Natural killer cell (primary cell): ENCODE results near the gene SSBP2. TPM values are rescaled to one million over a fixed set of nuclear protein-coding genes. Genes with fewer than 3 reads are reported as not detected.
"Not testable (repeated sequence)": the region's sequence is repeated elsewhere in the genome, so short reads cannot be mapped to it uniquely, and the experiment has no call there.

Source experiments
- ATAC-seq, 3 donors: fragments of 150-1000 bp in 2 of 3; fragments of 200-7000 bp in 1 of 3; cut with Tn5 transposase; 1 replicate in 1 of 3; 2 replicates in 2 of 3; pipeline ENCODE4 v1.10.0; 2021; ENCODE audit warnings: mild to moderate bottlenecking in 2 of 3, moderate library complexity in 2 of 3
- DNase-seq, 2 donors: peaks; one replicate each; pipeline versions ENCODE4 v3.0.0 to v3.0.0-alpha.2; 2013 to 2021; ENCODE audit warnings: mixed read lengths in 1 of 2
- H3K27ac ChIP-seq: one replicate; pipeline ENCODE4 v1.5.1; 2013; ENCODE audit warnings: mild to moderate bottlenecking, low read length
- H3K27me3 ChIP-seq: one replicate; pipeline ENCODE4 v1.6.1; 2013; ENCODE audit warnings: low read length; ENCODE audit not compliant: control insufficient read depth, insufficient read depth
- H3K36me3 ChIP-seq: one replicate; pipeline ENCODE4 v1.6.1; 2013; ENCODE audit warnings: low read length; ENCODE audit not compliant: control insufficient read depth, insufficient read depth
- H3K4me1 ChIP-seq: one replicate; pipeline ENCODE4 v1.6.1; 2013; ENCODE audit warnings: low read length; ENCODE audit not compliant: control insufficient read depth, insufficient read depth
- H3K4me3 ChIP-seq: one replicate; pipeline ENCODE4 v1.5.1; 2013; ENCODE audit warnings: low read length
- H3K9me3 ChIP-seq: one replicate; pipeline ENCODE4 v1.6.1; 2013; ENCODE audit warnings: low read length; ENCODE audit not compliant: control insufficient read depth, insufficient read depth
- H3K27ac Mint-ChIP-seq, 2 donors: one replicate each; pipeline ENCODE4 v1.8.0; 2022; ENCODE audit warnings: mild to moderate bottlenecking in 2 of 2, mixed read lengths in 2 of 2, moderate library complexity in 1 of 2
- H3K27me3 Mint-ChIP-seq, 2 donors: one replicate each; pipeline ENCODE4 v1.8.0; 2022; ENCODE audit warnings: low read depth in 2 of 2, mixed read lengths in 2 of 2
- H3K36me3 Mint-ChIP-seq: one replicate; pipeline ENCODE4 v1.8.0; 2022; ENCODE audit warnings: mixed read lengths
- H3K4me1 Mint-ChIP-seq, 2 donors: one replicate each; pipeline ENCODE4 v1.8.0; 2022; ENCODE audit warnings: mixed read lengths in 2 of 2
- H3K4me3 Mint-ChIP-seq: one replicate; pipeline ENCODE4 v1.8.0; 2022; ENCODE audit warnings: mild to moderate bottlenecking, moderate library complexity, mixed read lengths
- H3K9me3 Mint-ChIP-seq, 2 donors: one replicate each; pipeline ENCODE4 v1.8.0; 2022; ENCODE audit warnings: mixed read lengths in 2 of 2
- CTCF ChIP-seq: fragments of 200-600 bp; IDR thresholded peaks from one replicate; pipeline ENCODE4 v1.8.0; 2022; ENCODE audit warnings: antibody characterized with exemption
- WGBS: methylation state at CpG from one replicate; pipeline ENCODE4 v1.1.7; 2013; ENCODE audit warnings: missing lambda C conversion rate; ENCODE audit not compliant: insufficient coverage; 5-methylcytosine and 5-hydroxymethylcytosine counted together
- intact Hi-C: fragments of 100-400 bp; cut with micrococcal nuclease; formaldehyde crosslinking; loops from one replicate; pipeline ENCODE4 v1.14.2; 2022
- total RNA-seq, 4 donors: library from RNA; stranded (reverse); fragments of 120-200 nt in 1 of 4; gene quantifications; one replicate each; pipeline versions ENCODE4 v1.2.3 to v1.2.4, GENCODE V29; 2013 to 2022

SSBP2 gene
- total RNA-seq, 3 donors from 2014 or later (not counting 1 experiment from before 2014, with no cell fraction given): 13.1 to 17.3 (median 14.8) TPM

- no peak for DNase-seq
- Mint-ChIP-seq H3K27ac (no peak overlapping the region), H3K9me3 (no peaks in the 10 kb centered on the region), H3K36me3 (no peaks in the 10 kb centered on the region), H3K4me1 (peaks cover 0 to 4% of the 10 kb centered on the region in 2 donors), H3K27me3 (no peaks in the 10 kb centered on the region), H3K4me3 (no peak overlapping the region)
- no peak overlapping the region for H3K4me3 ChIP-seq
- no peak overlapping the region for H3K27ac ChIP-seq
- no peaks in the 10 kb centered on the region for H3K4me1 ChIP-seq
- no peaks in the 10 kb centered on the region for H3K36me3 ChIP-seq
- TF ChIP-seq CTCF: no peak
- no peaks in the 10 kb centered on the region for H3K27me3 ChIP-seq
- ATAC-seq: no peak
- intact Hi-C loops: no loop called here
- no CpG with 5 or more reads among the region's 1 CpG for WGBS
- no peaks in the 10 kb centered on the region for H3K9me3 ChIP-seq
Observed at GRCh38 chr5:81665795-81666194, 85.1 kb downstream of the SSBP2 start.

- H3K9me3 Mint-ChIP-seq, intact Hi-C loops: not testable (repeated sequence)
Observed at GRCh38 chr5:81660624-81661023, 90.3 kb downstream of the SSBP2 start.

GRCh38 chr5:81657386-81657785 lies 93.5 kb downstream of the SSBP2 start:
- ATAC-seq (no peak), DNase-seq (no peak)
- Histone ChIP-seq H3K36me3 (no peaks in the 10 kb centered on the region), H3K9me3 (no peaks in the 10 kb centered on the region), H3K27me3 (no peaks in the 10 kb centered on the region), H3K27ac (no peak overlapping the region), H3K4me1 (no peaks in the 10 kb centered on the region), H3K4me3 (no peak overlapping the region)
- no peak overlapping the region for H3K27ac Mint-ChIP-seq
- H3K36me3 Mint-ChIP-seq: no peaks in the 10 kb centered on the region
- WGBS: no CpG with 5 or more reads among the region's 1 CpG
- peaks cover 0 to 12% of the 10 kb centered on the region in 2 donors for H3K4me1 Mint-ChIP-seq
- H3K9me3 Mint-ChIP-seq: peaks cover 0 to 3% of the 10 kb centered on the region in 2 donors
- H3K4me3 Mint-ChIP-seq: no peak overlapping the region
- no peak for TF ChIP-seq CTCF
- H3K27me3 Mint-ChIP-seq: no peaks in the 10 kb centered on the region
- intact Hi-C loops: no loop called here

More at GRCh38 chr5:81660624-81661023, 90.3 kb downstream of the SSBP2 start:
- H3K36me3 Mint-ChIP-seq, H3K27me3 Mint-ChIP-seq, H3K27me3 ChIP-seq, H3K36me3 ChIP-seq, H3K9me3 ChIP-seq, DNase-seq, H3K4me3 ChIP-seq, H3K4me3 Mint-ChIP-seq, ATAC-seq, H3K27ac ChIP-seq, H3K27ac Mint-ChIP-seq, H3K4me1 ChIP-seq: not testable (repeated sequence)
- WGBS: 100% methylated on average over 1 of the region's 1 CpG
- H3K4me1 Mint-ChIP-seq: peaks cover 0 to 12% of the 10 kb centered on the region in 2 donors

GRCh38 chr5:81656783-81657182 lies 94.1 kb downstream of the SSBP2 start:
- intact Hi-C loops: no loop called here
- Histone ChIP-seq H3K4me3 (no peak overlapping the region), H3K36me3 (no peaks in the 10 kb centered on the region), H3K27ac (no peak overlapping the region), H3K4me1 (no peaks in the 10 kb centered on the region), H3K9me3 (no peaks in the 10 kb centered on the region), H3K27me3 (no peaks in the 10 kb centered on the region)
- H3K9me3 Mint-ChIP-seq: peaks cover 0 to 3% of the 10 kb centered on the region in 2 donors
- WGBS: 100% methylated on average over 2 of the region's 3 CpGs
- no peaks in the 10 kb centered on the region for H3K36me3 Mint-ChIP-seq
- no peak overlapping the region for H3K27ac Mint-ChIP-seq
- TF ChIP-seq CTCF: no peak
- H3K4me1 Mint-ChIP-seq: peaks cover 0 to 12% of the 10 kb centered on the region in 2 donors
- ATAC-seq: no peak
- H3K4me3 Mint-ChIP-seq: no peak overlapping the region
- DNase-seq: no peak
- H3K27me3 Mint-ChIP-seq: no peaks in the 10 kb centered on the region
